Smooth muscle cell (in vitro differentiated cells): ENCODE measurements around the gene ANTXR1. TPM values are rescaled to one million over a fixed set of nuclear protein-coding genes. Genes with fewer than 3 reads are reported as not detected.
A peak's percentile ranks its signal among the peaks of the same experiment; 100 is the strongest.

Experiments used
- DNase-seq: peaks from one replicate; lab custom pipeline; 2025; ENCODE audit not compliant: unreplicated experiment; lab: John Stamatoyannopoulos, UW
- H2AFZ ChIP-seq: fragments of 200-600 bp; sonication (generic); 2 replicates; pipeline ENCODE4 v1.6.0; 2016; ENCODE audit warnings: antibody characterized with exemption, low read depth, mild to moderate bottlenecking
- H3F3A ChIP-seq: fragments of 200-600 bp; sonication (generic); 2 replicates; pipeline ENCODE4 v1.6.0; 2017; ENCODE audit warnings: antibody characterized with exemption, low read depth
- H3K27ac ChIP-seq: fragments of 200-600 bp; sonication (generic); 2 replicates; pipeline ENCODE4 v1.5.1; 2016; ENCODE audit warnings: low read depth, mild to moderate bottlenecking
- H3K27me3 ChIP-seq: fragments of 200-600 bp; sonication (generic); 2 replicates; pipeline ENCODE4 v1.6.1; 2016; ENCODE audit warnings: low read depth, mild to moderate bottlenecking
- H3K36me3 ChIP-seq: fragments of 200-600 bp; sonication (generic); 2 replicates; pipeline ENCODE4 v1.5.1; 2016; ENCODE audit warnings: low read depth
- H3K4me1 ChIP-seq: fragments of 200-600 bp; sonication (generic); 2 replicates; pipeline ENCODE4 v1.5.1; 2016; ENCODE audit warnings: low read depth
- H3K4me2 ChIP-seq: fragments of 200-600 bp; sonication (generic); 2 replicates; pipeline ENCODE4 v1.6.0; 2016; ENCODE audit warnings: mild to moderate bottlenecking
- H3K4me3 ChIP-seq: fragments of 200-600 bp; sonication (generic); 2 replicates; pipeline ENCODE4 v1.5.1; 2016; ENCODE audit warnings: mild to moderate bottlenecking
- H3K79me2 ChIP-seq: fragments of 200-600 bp; sonication (generic); 2 replicates; pipeline ENCODE4 v1.6.0; 2016; ENCODE audit warnings: low read depth, mild to moderate bottlenecking
- H3K9ac ChIP-seq: fragments of 200-600 bp; sonication (generic); 2 replicates; pipeline ENCODE4 v1.6.0; 2016; ENCODE audit warnings: low read depth
- H3K9me3 ChIP-seq: fragments of 200-600 bp; sonication (generic); replicated peaks from 2 replicates; pipeline ENCODE4 v1.5.1; 2016; ENCODE audit warnings: low read depth
- H4K20me1 ChIP-seq: fragments of 200-600 bp; sonication (generic); 2 replicates; pipeline ENCODE4 v1.6.0; 2016; ENCODE audit warnings: low read depth
- WGBS: methylation state at CpG from one replicate; pipeline ENCODE4 v1.1.7; 2016; ENCODE audit warnings: low lambda C conversion rate; 5-methylcytosine and 5-hydroxymethylcytosine counted together
- polyA plus RNA-seq: library from polyadenylated mRNA; unstranded; fragments of >200 nt; fragmentation: Nextera tagmentation; extraction: Ambion mirVana; gene quantifications from 2 replicates; pipeline ENCODE4 v1.2.1, GENCODE V29; 2016
- total RNA-seq: library from RNA; depleted of rRNA; stranded (reverse); fragments of >200 nt; gene quantifications from 2 replicates; pipeline ENCODE4 v1.2.3, GENCODE V29; 2014
- TF ChIP-seq, protein P1 (sequence below): fragments of 200-600 bp; sonication (generic); IDR thresholded peaks from 2 replicates; pipeline ENCODE4 v1.5.1; 2017; ENCODE audit warnings: borderline replicate concordance, mild to moderate bottlenecking, antibody characterized with exemption; ENCODE audit not compliant: insufficient read depth, poor library complexity, severe bottlenecking

ANTXR1 gene
- total and polyA plus RNA-seq, 2 experiments from 2014 or later = 292 to 309 TPM

DNA sequence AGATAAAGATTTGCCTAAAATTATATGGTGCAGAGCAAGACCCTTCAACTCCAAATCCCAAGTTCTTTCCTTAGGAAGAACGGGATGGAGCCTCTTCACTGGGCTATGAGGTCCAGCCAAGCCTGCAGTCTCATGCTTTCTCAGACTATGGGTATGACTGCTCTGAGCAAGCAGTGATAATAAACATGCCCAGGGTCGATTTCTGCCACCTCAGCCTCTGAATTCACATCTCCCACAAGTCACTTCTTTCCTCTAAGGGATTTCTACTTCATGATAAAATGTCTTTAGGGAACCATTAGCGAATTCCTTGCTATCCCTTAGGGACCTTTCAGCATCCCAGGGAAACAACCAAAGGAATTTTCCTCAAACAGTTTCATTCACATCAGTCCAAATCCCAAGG is 279.3 kb downstream of the ANTXR1 start:
- Histone ChIP-seq H3K36me3 (no peaks in the 10 kb centered on the region), H3K9ac (no peak overlapping the region), H3K4me1 (peaks cover 8% of the 10 kb centered on the region), H3K4me3 (no peak overlapping the region), H3K27me3 (no peaks in the 10 kb centered on the region), H3K4me2 (peak overlapping the region; percentile 62), H4K20me1 (no peaks in the 10 kb centered on the region), H3K79me2 (no peaks in the 10 kb centered on the region), H3K9me3 (no peaks in the 10 kb centered on the region), H2AFZ (no peak overlapping the region), H3F3A (peaks cover 11% of the 10 kb centered on the region), H3K27ac (peak overlapping the region; percentile 70)
- no peak for DNase-seq
- 79% methylated on average over 3 of the region's 3 CpGs for WGBS
- TF ChIP-seq, protein P1, sequence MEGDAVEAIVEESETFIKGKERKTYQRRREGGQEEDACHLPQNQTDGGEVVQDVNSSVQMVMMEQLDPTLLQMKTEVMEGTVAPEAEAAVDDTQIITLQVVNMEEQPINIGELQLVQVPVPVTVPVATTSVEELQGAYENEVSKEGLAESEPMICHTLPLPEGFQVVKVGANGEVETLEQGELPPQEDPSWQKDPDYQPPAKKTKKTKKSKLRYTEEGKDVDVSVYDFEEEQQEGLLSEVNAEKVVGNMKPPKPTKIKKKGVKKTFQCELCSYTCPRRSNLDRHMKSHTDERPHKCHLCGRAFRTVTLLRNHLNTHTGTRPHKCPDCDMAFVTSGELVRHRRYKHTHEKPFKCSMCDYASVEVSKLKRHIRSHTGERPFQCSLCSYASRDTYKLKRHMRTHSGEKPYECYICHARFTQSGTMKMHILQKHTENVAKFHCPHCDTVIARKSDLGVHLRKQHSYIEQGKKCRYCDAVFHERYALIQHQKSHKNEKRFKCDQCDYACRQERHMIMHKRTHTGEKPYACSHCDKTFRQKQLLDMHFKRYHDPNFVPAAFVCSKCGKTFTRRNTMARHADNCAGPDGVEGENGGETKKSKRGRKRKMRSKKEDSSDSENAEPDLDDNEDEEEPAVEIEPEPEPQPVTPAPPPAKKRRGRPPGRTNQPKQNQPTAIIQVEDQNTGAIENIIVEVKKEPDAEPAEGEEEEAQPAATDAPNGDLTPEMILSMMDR = no peak

DNA sequence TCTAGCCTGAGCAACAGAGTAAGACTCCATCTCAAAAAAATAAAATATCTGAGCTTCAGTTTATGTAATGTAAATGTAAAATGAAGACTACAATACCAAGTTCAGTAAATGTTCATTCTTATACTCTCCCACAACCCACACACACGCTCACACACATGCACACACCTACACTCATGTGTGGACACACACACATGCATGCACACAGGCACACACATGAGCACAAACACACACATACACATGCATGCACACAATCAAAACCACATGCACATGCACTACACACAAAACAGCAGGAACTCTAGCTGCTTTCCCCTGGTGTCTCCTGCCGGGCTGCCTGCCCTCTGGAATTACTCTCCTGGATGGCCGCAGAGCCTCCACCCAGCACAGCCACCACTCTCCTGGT is 283.4 kb downstream of the ANTXR1 start:
- no peaks in the 10 kb centered on the region for H3K27me3 ChIP-seq
- DNase-seq = no peak
- H2AFZ ChIP-seq = no peak overlapping the region
- no peaks in the 10 kb centered on the region for H4K20me1 ChIP-seq
- no peaks in the 10 kb centered on the region for H3K9me3 ChIP-seq
- no peaks in the 10 kb centered on the region for H3K36me3 ChIP-seq
- no peak overlapping the region for H3K4me2 ChIP-seq
- no peaks in the 10 kb centered on the region for H3K79me2 ChIP-seq
- H3K4me1 ChIP-seq = peaks cover 4% of the 10 kb centered on the region
- no peak overlapping the region for H3K9ac ChIP-seq
- TF ChIP-seq, protein P1 = no peak
- WGBS = 98% methylated on average over 3 of the region's 3 CpGs
- H3K4me3 ChIP-seq = no peak overlapping the region
- peaks cover 15% of the 10 kb centered on the region for H3F3A ChIP-seq
- H3K27ac ChIP-seq = no peak overlapping the region

DNA sequence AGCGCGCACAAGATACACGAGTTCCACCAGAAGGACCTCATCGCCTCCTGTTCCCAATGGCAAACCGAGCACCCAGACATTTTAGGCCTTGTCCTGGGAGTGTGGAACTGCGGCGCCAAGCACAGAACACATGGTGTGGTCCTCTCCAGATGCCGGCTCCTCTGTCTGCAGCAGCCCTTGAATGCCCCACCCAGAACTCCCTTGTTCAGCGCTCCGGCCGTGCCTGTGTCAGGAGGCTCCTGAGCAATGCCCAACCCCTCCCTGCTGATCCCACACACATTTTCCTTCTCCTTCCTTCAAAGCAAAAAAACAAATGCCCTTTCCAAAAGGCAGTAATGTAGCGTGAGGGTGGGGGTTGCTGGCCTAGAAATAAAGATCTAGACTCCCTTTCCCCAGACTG is 284.2 kb downstream of the ANTXR1 start:
- Histone ChIP-seq H3K4me2 (no peak overlapping the region), H2AFZ (no peak overlapping the region), H3K9ac (no peak overlapping the region), H3K36me3 (no peaks in the 10 kb centered on the region), H3K4me3 (no peak overlapping the region), H3F3A (peaks cover 7% of the 10 kb centered on the region), H3K27me3 (no peaks in the 10 kb centered on the region), H3K9me3 (no peaks in the 10 kb centered on the region), H4K20me1 (no peaks in the 10 kb centered on the region), H3K27ac (peak overlapping the region; percentile 40), H3K79me2 (no peaks in the 10 kb centered on the region), H3K4me1 (no peaks in the 10 kb centered on the region)
- 91% methylated on average over 12 of the region's 12 CpGs for whole genome bisulfite sequencing
- no peak for DNase-seq
- TF ChIP-seq, protein P1 = no peak

DNA sequence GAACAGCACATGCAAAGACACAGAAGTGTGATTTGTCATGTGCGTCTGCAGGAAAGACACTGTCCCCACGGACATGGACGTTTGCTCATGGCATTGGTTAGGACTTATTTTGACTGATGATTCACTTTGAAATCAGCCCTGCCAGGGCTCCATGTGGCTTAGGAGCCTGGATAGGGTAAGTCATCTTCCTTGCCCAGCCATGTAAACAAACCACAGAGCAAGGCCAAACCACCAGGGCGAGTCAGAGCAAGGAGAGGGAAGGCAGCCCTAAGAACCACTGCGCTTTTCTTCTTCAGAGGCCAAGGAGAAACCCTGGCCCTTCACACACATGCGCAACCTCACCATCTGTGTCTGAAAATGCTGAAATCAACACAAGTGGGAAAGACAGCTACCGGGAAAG is 285.3 kb downstream of the ANTXR1 start:
- Histone ChIP-seq H4K20me1 (no peaks in the 10 kb centered on the region), H3K4me2 (peak overlapping the region; percentile 52), H3K4me1 (no peaks in the 10 kb centered on the region), H3K36me3 (no peaks in the 10 kb centered on the region), H3K79me2 (no peaks in the 10 kb centered on the region), H3K27me3 (no peaks in the 10 kb centered on the region), H3K9me3 (no peaks in the 10 kb centered on the region), H2AFZ (no peak overlapping the region), H3K4me3 (no peak overlapping the region), H3K27ac (peak overlapping the region; percentile 65), H3K9ac (no peak overlapping the region), H3F3A (peaks cover 3% of the 10 kb centered on the region)
- 13% methylated on average over 7 of the region's 7 CpGs for WGBS
- DNase-seq = no peak
- TF ChIP-seq, protein P1 = no peak
